PC-3 (cell line): Measurements from ENCODE around the gene ANKFN1. TPM values are rescaled to one million over a fixed set of nuclear protein-coding genes. Genes with fewer than 3 reads are reported as not detected.

ENCODE experiments used
- ATAC-seq: fragments of 200-7000 bp; cut with Tn5 transposase; 2 replicates; pipeline ENCODE4 v1.9.1; 2020; ENCODE audit warnings: mild to moderate bottlenecking, moderate library complexity
- BruUV-seq: library from RNA; stranded (reverse); fragments of 400-500 nt; replicated peaks from 2 replicates; lab custom pipeline; 2021; lab: Mats Ljungman, UMichigan
- CTCF ChIA-PET: fragments of 300-600 bp; sonication (Branson Sonifier 250); formaldehyde crosslinking; loops from one replicate; lab custom pipeline; 2022; ENCODE audit warnings: antibody characterized with exemption; lab: Charles Lee
- POLR2A ChIA-PET: fragments of 300-600 bp; sonication (Branson Sonifier 250); formaldehyde crosslinking; loops from one replicate; lab custom pipeline; 2022; ENCODE audit warnings: antibody characterized with exemption; ENCODE audit not compliant: unreplicated experiment; lab: Charles Lee
- DNase-seq: peaks from one replicate; pipeline ENCODE4 v3.0.0-alpha.2; 2015
- H2AFZ ChIP-seq: fragments of 300-600 bp; sonication (generic); 2 replicates; pipeline ENCODE4 v1.6.0; 2016; ENCODE audit warnings: antibody characterized with exemption, low read length
- H3F3A ChIP-seq: fragments of 300-600 bp; sonication (generic); one replicate; pipeline ENCODE4 v1.6.0; 2017; ENCODE audit warnings: antibody characterized with exemption, low read length, control low read depth, mild to moderate bottlenecking; ENCODE audit not compliant: unreplicated experiment
- H3K27ac ChIP-seq: fragments of 300-600 bp; sonication (generic); 2 replicates; pipeline ENCODE4 v1.5.1; 2016; ENCODE audit warnings: mild to moderate bottlenecking, low read length
- H3K27me3 ChIP-seq: fragments of 300-600 bp; sonication (generic); 2 replicates; pipeline ENCODE4 v1.6.1; 2016; ENCODE audit warnings: low read length, mixed read lengths
- H3K36me3 ChIP-seq: fragments of 300-600 bp; sonication (generic); 2 replicates; pipeline ENCODE4 v1.6.1; 2016; ENCODE audit warnings: low read depth, mixed run types, low read length, mixed read lengths
- H3K4me1 ChIP-seq: fragments of 300-600 bp; sonication (generic); 2 replicates; pipeline ENCODE4 v1.5.1; 2016; ENCODE audit warnings: low read length; ENCODE audit not compliant: insufficient read depth
- H3K4me2 ChIP-seq: fragments of 300-600 bp; sonication (generic); 2 replicates; pipeline ENCODE4 v1.6.0; 2016; ENCODE audit warnings: low read length
- H3K4me3 ChIP-seq: fragments of 300-600 bp; sonication (generic); 2 replicates; pipeline ENCODE4 v1.5.1; 2016; ENCODE audit warnings: mild to moderate bottlenecking, low read length, mixed read lengths
- H3K79me2 ChIP-seq: fragments of 300-600 bp; sonication (generic); 2 replicates; pipeline ENCODE4 v1.6.1; 2017; ENCODE audit warnings: low read length, mixed read lengths
- H3K9ac ChIP-seq: fragments of 300-600 bp; sonication (generic); 2 replicates; pipeline ENCODE4 v1.6.0; 2016; ENCODE audit warnings: mild to moderate bottlenecking, low read length
- H3K9me2 ChIP-seq: fragments of 300-600 bp; sonication (generic); replicated peaks from 2 replicates; pipeline ENCODE4 v1.6.1; 2016; ENCODE audit warnings: mixed run types, low read length, mixed read lengths
- H3K9me3 ChIP-seq: fragments of 300-600 bp; sonication (generic); 2 replicates; pipeline ENCODE4 v1.6.1; 2016; ENCODE audit warnings: low read length, mixed read lengths
- H4K20me1 ChIP-seq: fragments of 300-600 bp; sonication (generic); 2 replicates; pipeline ENCODE4 v1.6.1; 2016; ENCODE audit warnings: low read length, mixed read lengths
- CTCF ChIP-seq: fragments of 300-600 bp; sonication (generic); conservative IDR thresholded peaks from 2 replicates; pipeline ENCODE4 v1.5.1; 2017; ENCODE audit warnings: antibody characterized with exemption, low read depth, mild to moderate bottlenecking, low read length
- EZH2 ChIP-seq: fragments of 300-600 bp; sonication (generic); IDR thresholded peaks from one replicate; pipeline ENCODE4 v1.6.1; 2017; ENCODE audit warnings: antibody characterized with exemption, mild to moderate bottlenecking, low read length; ENCODE audit not compliant: unreplicated experiment
- EZH2phosphoT487 ChIP-seq: fragments of 300-600 bp; sonication (generic); IDR thresholded peaks from 2 replicates; pipeline ENCODE4 v1.6.1; 2018; ENCODE audit warnings: mild to moderate bottlenecking, antibody characterized with exemption, low read length, borderline replicate concordance
- intact Hi-C: fragments of 100-400 bp; cut with micrococcal nuclease; formaldehyde crosslinking; loops from 2 replicates; pipeline ENCODE4 v1.9.0; 2023
- total RNA-seq: library from RNA; depleted of rRNA; stranded (reverse); fragments of >200 nt; gene quantifications from 2 replicates; pipeline ENCODE4 v1.2.3, GENCODE V29; 2014

ANKFN1 gene
- total RNA-seq, 1 experiment from 2014 or later: not detected

- H3K27ac ChIP-seq: no peak overlapping the region
- no peak overlapping the region for H2AFZ ChIP-seq
- no peak overlapping the region for H3K4me2 ChIP-seq
- no peaks in the 10 kb centered on the region for H3K9me2 ChIP-seq
- intact Hi-C loops: no loop called here
- H3K4me3 ChIP-seq: no peak overlapping the region
- TF ChIP-seq EZH2 (no peak), EZH2phosphoT487 (no peak), CTCF (no peak)
- no peaks in the 10 kb centered on the region for H3K4me1 ChIP-seq
- BruUV-seq: no TSS peak
- peak; percentile 42 for DNase-seq
- no peaks in the 10 kb centered on the region for H3K36me3 ChIP-seq
- H3K9ac ChIP-seq: no peak overlapping the region
- H3F3A ChIP-seq: no peaks in the 10 kb centered on the region
- ChIA-PET CTCF (no interaction called here), POLR2A (no interaction called here)
- no peaks in the 10 kb centered on the region for H3K9me3 ChIP-seq
- H3K79me2 ChIP-seq: no peaks in the 10 kb centered on the region
- no peaks in the 10 kb centered on the region for H4K20me1 ChIP-seq
- no peaks in the 10 kb centered on the region for H3K27me3 ChIP-seq
- ATAC-seq: no peak
Observed at GRCh38 chr17:56358651-56359050, 205.4 kb downstream of the ANKFN1 start.

GRCh38 chr17:56359518-56359917 is 206.2 kb downstream of the ANKFN1 start:
- intact Hi-C loops: no loop called here
- no peaks in the 10 kb centered on the region for H3K4me1 ChIP-seq
- CTCF ChIA-PET: no interaction called here
- BruUV-seq: no TSS peak
- DNase-seq: no peak
- no peak overlapping the region for H3K27ac ChIP-seq
- H3K9me3 ChIP-seq: no peaks in the 10 kb centered on the region
- H3K27me3 ChIP-seq: no peaks in the 10 kb centered on the region
- H3K9ac ChIP-seq: no peak overlapping the region
- H4K20me1 ChIP-seq: no peaks in the 10 kb centered on the region
- no peaks in the 10 kb centered on the region for H3K79me2 ChIP-seq
- TF ChIP-seq EZH2 (no peak), EZH2phosphoT487 (no peak), CTCF (no peak)
- H3K4me3 ChIP-seq: no peak overlapping the region
- H3K4me2 ChIP-seq: no peak overlapping the region
- no peak overlapping the region for H2AFZ ChIP-seq
- POLR2A ChIA-PET: no interaction called here
- no peaks in the 10 kb centered on the region for H3K9me2 ChIP-seq
- H3F3A ChIP-seq: no peaks in the 10 kb centered on the region
- no peaks in the 10 kb centered on the region for H3K36me3 ChIP-seq
- no peak for ATAC-seq

GRCh38 chr17:56367366-56367765 is 214.1 kb downstream of the ANKFN1 start:
- CTCF ChIA-PET: no interaction called here
- no peaks in the 10 kb centered on the region for H3K9me3 ChIP-seq
- no peaks in the 10 kb centered on the region for H3K4me1 ChIP-seq
- no TSS peak for BruUV-seq
- no peak overlapping the region for H3K4me2 ChIP-seq
- ATAC-seq: no peak
- peaks cover 27% of the 10 kb centered on the region for H3K27me3 ChIP-seq
- TF ChIP-seq EZH2phosphoT487 (no peak), CTCF (no peak), EZH2 (no peak)
- H2AFZ ChIP-seq: no peak overlapping the region
- no peak overlapping the region for H3K27ac ChIP-seq
- H3K79me2 ChIP-seq: no peaks in the 10 kb centered on the region
- no peaks in the 10 kb centered on the region for H4K20me1 ChIP-seq
- no peaks in the 10 kb centered on the region for H3F3A ChIP-seq
- DNase-seq: no peak
- H3K9ac ChIP-seq: no peak overlapping the region
- intact Hi-C loops: no loop called here
- H3K4me3 ChIP-seq: no peak overlapping the region
- H3K36me3 ChIP-seq: no peaks in the 10 kb centered on the region
- no peaks in the 10 kb centered on the region for H3K9me2 ChIP-seq
- POLR2A ChIA-PET: no interaction called here
